HUES6 (cell line): ENCODE results near the gene FAR2.
"Not testable (repeated sequence)": the region's sequence is repeated elsewhere in the genome, so short reads cannot be mapped to it uniquely, and the experiment has no call there.

Experiments
- H3K27ac ChIP-seq: 2 replicates; pipeline ENCODE4 v1.7.0; 2013; ENCODE audit warnings: low read depth, mild to moderate bottlenecking, low read length, inconsistent platforms
- H3K27me3 ChIP-seq: 2 replicates; pipeline ENCODE4 v1.6.1; 2013; ENCODE audit warnings: low read length; ENCODE audit not compliant: control insufficient read depth, insufficient read depth
- H3K36me3 ChIP-seq: 2 replicates; pipeline ENCODE4 v1.6.1; 2013; ENCODE audit warnings: low read length; ENCODE audit not compliant: control insufficient read depth, insufficient read depth
- H3K4me1 ChIP-seq: 2 replicates; pipeline ENCODE4 v1.6.1; 2013; ENCODE audit warnings: low read length; ENCODE audit not compliant: control insufficient read depth, insufficient read depth
- H3K4me3 ChIP-seq: 2 replicates; pipeline ENCODE4 v1.5.1; 2013; ENCODE audit warnings: low read depth, low read length
- H3K9ac ChIP-seq: one replicate; pipeline ENCODE4 v1.6.1; 2013; ENCODE audit warnings: mild to moderate bottlenecking, low read length
- H3K9me3 ChIP-seq: 2 replicates; pipeline ENCODE4 v1.6.1; 2013; ENCODE audit warnings: low read depth, low read length; ENCODE audit not compliant: control insufficient read depth, insufficient read depth

FAR2 gene

GRCh38 chr12:29382251-29382650 is 233.2 kb downstream of the FAR2 start:
- Histone ChIP-seq H3K4me3 (no peak overlapping the region), H3K4me1 (peaks cover 2% of the 10 kb centered on the region; the same call in 1 of the 2 replicates), H3K27me3 (no peaks in the 10 kb centered on the region), H3K36me3 (peaks cover 4% of the 10 kb centered on the region), H3K27ac (no peak overlapping the region), H3K9ac (no peak overlapping the region), H3K9me3 (no peaks in the 10 kb centered on the region)

DNA sequence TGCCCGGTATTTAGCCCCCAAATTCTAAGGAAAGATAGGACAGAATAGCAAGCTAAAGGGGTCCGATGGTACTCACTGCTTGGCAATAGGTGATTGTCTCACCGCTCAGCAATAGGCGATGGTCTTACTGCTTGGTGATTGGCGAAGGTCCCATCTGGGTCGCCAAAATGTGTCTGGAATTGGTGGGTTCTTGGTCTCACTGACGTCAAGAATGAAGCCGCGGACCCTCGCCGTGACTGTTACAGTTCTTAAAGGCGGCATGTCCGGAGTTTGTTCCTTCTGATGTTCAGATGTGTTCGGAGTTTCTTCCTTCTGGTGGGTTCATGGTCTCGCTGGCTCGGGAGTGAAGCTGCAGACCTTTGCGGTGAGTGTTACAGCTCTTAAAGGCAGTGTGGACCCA is 236.1 kb downstream of the FAR2 start:
- H3K9ac ChIP-seq, H3K27ac ChIP-seq, H3K9me3 ChIP-seq, H3K4me3 ChIP-seq, H3K36me3 ChIP-seq, H3K4me1 ChIP-seq, H3K27me3 ChIP-seq: not testable (repeated sequence)
